HFFc6 (cell line): ENCODE measurements around the gene FGF18. TPM values are rescaled to one million over a fixed set of nuclear protein-coding genes. Genes with fewer than 3 reads are reported as not detected.

ENCODE experiments used
- DNase-seq: peaks from one replicate; pipeline ENCODE4 v3.0.0-alpha.2; 2018
- H3K27ac Mint-ChIP-seq: 2 replicates; pipeline ENCODE4 v1.8.0; 2020; ENCODE audit warnings: mild to moderate bottlenecking, mixed read lengths
- H3K27me3 Mint-ChIP-seq: 2 replicates; pipeline ENCODE4 v1.8.0; 2021; ENCODE audit warnings: mild to moderate bottlenecking, moderate library complexity, mixed read lengths; ENCODE audit not compliant: insufficient read depth
- H3K36me3 Mint-ChIP-seq: 2 replicates; pipeline ENCODE4 v1.8.0; 2021; ENCODE audit warnings: low read depth, mixed read lengths
- H3K4me1 Mint-ChIP-seq: 2 replicates; pipeline ENCODE4 v1.8.0; 2020; ENCODE audit warnings: low read depth, mixed read lengths
- H3K4me3 Mint-ChIP-seq: 2 replicates; pipeline ENCODE4 v1.8.0; 2020; ENCODE audit warnings: mild to moderate bottlenecking, moderate library complexity, mixed read lengths
- H3K9me3 Mint-ChIP-seq: 2 replicates; pipeline ENCODE4 v1.8.0; 2020; ENCODE audit warnings: mild to moderate bottlenecking, mixed read lengths
- CTCF ChIP-seq: fragments of 200-600 bp; sonication (generic); IDR thresholded peaks from 2 replicates; pipeline ENCODE4 v1.5.0; 2021; ENCODE audit warnings: antibody characterized with exemption, mild to moderate bottlenecking
- total RNA-seq, 6 experiments: library from RNA; stranded (reverse); fragmentation: NEBNext Ultra II Directional; extraction: Animal tissue kit (Norgen Biotek cat#: 25700); gene quantifications; 2 replicates in 1 of 6; 3 replicates in 5 of 6; pipeline ENCODE4 v1.2.3, GENCODE V29; 2021

FGF18 gene
- total RNA-seq, 6 experiments from 2014 or later, result 0.16 to 0.17 TPM; not detected in 4

DNA sequence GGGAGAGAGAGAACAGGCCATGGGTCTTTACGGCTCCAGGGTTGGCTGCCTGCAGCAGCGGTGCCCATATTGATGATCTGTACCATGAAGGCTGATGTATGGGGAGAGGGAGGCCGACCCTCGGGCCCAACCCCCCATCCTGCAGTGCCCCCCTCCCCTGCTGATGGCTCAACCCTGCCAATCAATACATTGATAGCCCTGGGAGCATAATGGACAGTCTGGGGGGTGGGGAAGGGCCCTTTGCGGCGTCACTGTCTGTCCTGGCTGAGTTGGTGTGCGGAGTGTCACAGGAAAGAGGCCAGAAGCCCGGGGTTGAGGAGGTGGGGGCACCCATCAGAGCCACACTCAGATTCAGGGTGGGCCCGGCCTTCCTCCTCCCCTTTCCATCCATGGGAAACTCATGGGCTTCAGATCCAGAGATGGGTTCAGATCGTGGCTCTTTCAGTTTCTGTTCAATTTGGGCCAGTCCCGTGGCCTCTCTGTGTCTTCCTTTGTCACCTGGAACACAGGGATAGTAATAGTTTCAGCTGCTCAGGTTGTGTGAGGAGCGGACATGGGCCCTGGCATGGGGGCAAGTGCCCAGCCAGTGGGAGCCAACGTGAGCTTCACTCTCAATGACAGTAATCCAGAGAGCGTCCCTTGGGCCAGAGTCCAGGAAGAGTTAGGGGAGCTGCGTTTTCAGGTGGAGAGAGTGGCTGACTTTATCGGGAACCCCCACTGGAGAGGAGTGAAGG is 9.5 kb downstream of the FGF18 start:
- H3K4me1 Mint-ChIP-seq, result no peaks in the 10 kb centered on the region
- H3K27me3 Mint-ChIP-seq, result peaks cover 4% of the 10 kb centered on the region
- H3K36me3 Mint-ChIP-seq, result no peaks in the 10 kb centered on the region
- DNase-seq, result no peak
- TF ChIP-seq CTCF, result no peak
- H3K9me3 Mint-ChIP-seq, result no peaks in the 10 kb centered on the region
- H3K27ac Mint-ChIP-seq, result no peak overlapping the region
- no peak overlapping the region for H3K4me3 Mint-ChIP-seq

DNA sequence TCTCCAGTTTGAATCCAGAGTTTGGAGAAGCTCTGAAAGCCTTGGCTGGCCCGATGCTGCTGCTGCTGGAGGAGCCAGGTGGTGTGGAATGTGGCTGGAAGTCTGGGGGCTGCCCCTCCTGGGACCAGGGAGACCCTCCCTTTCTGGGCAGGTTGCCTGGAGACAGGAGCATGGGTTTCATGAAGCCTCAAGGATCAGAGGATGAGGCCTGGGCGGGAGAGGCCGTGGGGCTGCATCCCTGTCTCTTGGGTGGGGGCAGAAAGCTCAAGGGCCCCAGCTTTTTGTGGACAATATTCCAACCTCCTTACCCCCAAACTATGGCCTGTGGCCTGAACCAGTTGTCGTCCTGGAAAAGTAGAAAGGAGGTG is 10.1 kb downstream of the FGF18 start:
- DNase-seq, result no peak
- Mint-ChIP-seq H3K27ac (no peak overlapping the region), H3K27me3 (peaks cover 4% of the 10 kb centered on the region), H3K36me3 (no peaks in the 10 kb centered on the region), H3K4me1 (no peaks in the 10 kb centered on the region), H3K4me3 (no peak overlapping the region), H3K9me3 (no peaks in the 10 kb centered on the region)
- TF ChIP-seq CTCF, result no peak

GRCh38 chr5:171431251-171431777 is 11.9 kb downstream of the FGF18 start:
- no peak overlapping the region for H3K4me3 Mint-ChIP-seq
- H3K9me3 Mint-ChIP-seq, result no peaks in the 10 kb centered on the region
- H3K4me1 Mint-ChIP-seq, result no peaks in the 10 kb centered on the region
- peaks cover 5% of the 10 kb centered on the region for H3K27me3 Mint-ChIP-seq
- no peak for TF ChIP-seq CTCF
- no peaks in the 10 kb centered on the region for H3K36me3 Mint-ChIP-seq
- no peak overlapping the region for H3K27ac Mint-ChIP-seq
- DNase-seq, result no peak

- H3K9me3 Mint-ChIP-seq, result no peaks in the 10 kb centered on the region
- no peaks in the 10 kb centered on the region for H3K4me1 Mint-ChIP-seq
- DNase-seq, result no peak
- H3K27ac Mint-ChIP-seq, result no peak overlapping the region
- no peak for TF ChIP-seq CTCF
- H3K27me3 Mint-ChIP-seq, result peaks cover 5% of the 10 kb centered on the region
- H3K4me3 Mint-ChIP-seq, result no peak overlapping the region
- H3K36me3 Mint-ChIP-seq, result no peaks in the 10 kb centered on the region
Observed at GRCh38 chr5:171432076-171432475, 12.6 kb downstream of the FGF18 start.

DNA sequence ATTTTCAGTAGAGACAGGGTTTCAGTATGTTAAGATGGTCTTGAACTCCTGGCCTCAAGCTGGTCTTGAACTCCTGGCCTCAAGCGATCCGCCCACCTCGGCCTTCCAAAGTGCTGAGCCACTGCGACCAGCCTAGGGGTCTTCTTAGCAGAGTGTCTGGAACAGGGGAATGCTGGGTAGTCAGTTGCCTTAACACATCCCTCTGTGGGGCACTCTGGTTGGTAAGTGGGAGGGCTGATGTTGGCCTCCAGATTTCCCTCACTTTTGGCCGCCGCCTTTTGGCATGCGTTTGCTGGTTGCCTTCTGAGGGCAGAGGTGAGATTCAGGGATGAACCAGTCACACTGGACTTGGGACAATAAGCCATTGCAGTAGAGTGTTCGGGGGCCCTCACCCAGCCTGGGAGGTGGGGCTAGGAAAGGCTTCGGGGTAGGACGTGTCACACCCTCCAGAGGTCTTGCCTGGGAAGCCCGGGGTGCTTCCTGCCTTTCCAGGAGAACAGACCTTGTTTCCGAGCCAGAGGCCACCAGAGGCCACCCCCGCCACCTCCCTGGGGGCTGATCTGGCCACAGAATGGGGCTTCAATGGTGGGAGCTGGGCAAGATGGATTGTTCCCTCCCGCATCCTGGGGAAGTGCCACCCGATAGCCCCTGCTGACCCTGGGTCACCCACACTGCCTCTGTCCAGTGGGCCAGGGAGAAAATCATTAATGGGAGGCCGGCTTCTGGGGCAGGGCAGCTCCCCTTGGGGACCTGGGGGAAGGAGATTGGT is 13.3 kb downstream of the FGF18 start:
- TF ChIP-seq CTCF, result no peak
- no peaks in the 10 kb centered on the region for H3K36me3 Mint-ChIP-seq
- no peak for DNase-seq
- H3K4me3 Mint-ChIP-seq, result no peak overlapping the region
- H3K27ac Mint-ChIP-seq, result no peak overlapping the region
- H3K27me3 Mint-ChIP-seq, result peaks cover 5% of the 10 kb centered on the region
- no peaks in the 10 kb centered on the region for H3K9me3 Mint-ChIP-seq
- no peaks in the 10 kb centered on the region for H3K4me1 Mint-ChIP-seq
